CD8-positive, alpha-beta memory T cell (primary cell): ENCODE data around the gene RARA. TPM values are rescaled to one million over a fixed set of nuclear protein-coding genes. Genes with fewer than 3 reads are reported as not detected.

Source experiments
- CTCF ChIA-PET: fragments of 350-600 bp; sonication (Branson Sonifier 250); formaldehyde crosslinking; loops from one replicate; lab custom pipeline; 2021; ENCODE audit warnings: antibody characterized with exemption; lab: Charles Lee
- POLR2A ChIA-PET: fragments of 350-600 bp; sonication (Branson Sonifier 250); formaldehyde crosslinking; loops from one replicate; lab custom pipeline; 2021; ENCODE audit warnings: antibody characterized with exemption; lab: Charles Lee
- DNase-seq, 5 donors: peaks; one replicate each; pipeline versions ENCODE4 v3.0.0 to v3.0.0-alpha.2; 2020 to 2022; ENCODE audit warnings: mixed read lengths in 1 of 5
- H3K27ac ChIP-seq: one replicate; pipeline ENCODE4 v1.7.0; 2013; ENCODE audit warnings: low read depth, mild to moderate bottlenecking, low read length, moderate library complexity
- H3K27me3 ChIP-seq: 2 replicates; pipeline ENCODE4 v1.7.0; 2013; ENCODE audit warnings: low read length, mild to moderate bottlenecking; ENCODE audit not compliant: insufficient read depth, poor library complexity, severe bottlenecking
- H3K36me3 ChIP-seq: 2 replicates; pipeline ENCODE4 v1.7.0; 2013; ENCODE audit warnings: mild to moderate bottlenecking, low read length, moderate library complexity; ENCODE audit not compliant: insufficient read depth
- H3K4me1 ChIP-seq: 2 replicates; pipeline ENCODE4 v1.7.0; 2013; ENCODE audit warnings: mild to moderate bottlenecking, low read length, moderate library complexity; ENCODE audit not compliant: insufficient read depth
- H3K4me3 ChIP-seq: 2 replicates; pipeline ENCODE4 v1.7.0; 2013; ENCODE audit warnings: mild to moderate bottlenecking, low read length
- H3K9me3 ChIP-seq: 2 replicates; pipeline ENCODE4 v1.7.0; 2013; ENCODE audit warnings: mild to moderate bottlenecking, low read length
- H3K27ac Mint-ChIP-seq, 8 donors: one replicate each; pipeline ENCODE4 v1.8.0; 2020 to 2021; ENCODE audit warnings: mixed read lengths in 8 of 8, mild to moderate bottlenecking in 6 of 8, inconsistent platforms in 3 of 8, moderate library complexity in 3 of 8
- H3K27me3 Mint-ChIP-seq, 2 donors: one replicate each; pipeline ENCODE4 v1.8.0; 2020 to 2021; ENCODE audit warnings: mixed read lengths in 2 of 2, mild to moderate bottlenecking in 1 of 2, moderate library complexity in 1 of 2
- H3K36me3 Mint-ChIP-seq, 3 donors: one replicate each; pipeline ENCODE4 v1.8.0; 2020 to 2021; ENCODE audit warnings: mixed read lengths in 3 of 3, inconsistent platforms in 1 of 3, mild to moderate bottlenecking in 1 of 3
- H3K4me1 Mint-ChIP-seq, 3 donors: one replicate each; pipeline ENCODE4 v1.8.0; 2020 to 2021; ENCODE audit warnings: mixed read lengths in 3 of 3, inconsistent platforms in 1 of 3, mild to moderate bottlenecking in 1 of 3
- H3K4me3 Mint-ChIP-seq, 7 donors: one replicate each; pipeline ENCODE4 v1.8.0; 2020 to 2021; ENCODE audit warnings: mixed read lengths in 7 of 7, mild to moderate bottlenecking in 6 of 7, moderate library complexity in 4 of 7, inconsistent platforms in 2 of 7
- H3K9me3 Mint-ChIP-seq, 5 donors: one replicate each; pipeline ENCODE4 v1.8.0; 2020 to 2022; ENCODE audit warnings: mixed read lengths in 5 of 5, mild to moderate bottlenecking in 3 of 5, moderate library complexity in 2 of 5, inconsistent platforms in 1 of 5
- polyA plus RNA-seq: library from polyadenylated mRNA; unstranded; fragments of 300-500 nt; fragmentation: Illumina TruSeq; gene quantifications from one replicate; pipeline ENCODE4 v1.2.3, GENCODE V29; 2021
- total RNA-seq, 2 experiments: library from RNA; stranded (reverse); gene quantifications; one replicate each; pipeline ENCODE4 v1.2.3, GENCODE V29; 2021

RARA gene
- total and polyA plus RNA-seq, 3 experiments from 2014 or later: 14.0 to 37.8 (median 37.4) TPM

DNA sequence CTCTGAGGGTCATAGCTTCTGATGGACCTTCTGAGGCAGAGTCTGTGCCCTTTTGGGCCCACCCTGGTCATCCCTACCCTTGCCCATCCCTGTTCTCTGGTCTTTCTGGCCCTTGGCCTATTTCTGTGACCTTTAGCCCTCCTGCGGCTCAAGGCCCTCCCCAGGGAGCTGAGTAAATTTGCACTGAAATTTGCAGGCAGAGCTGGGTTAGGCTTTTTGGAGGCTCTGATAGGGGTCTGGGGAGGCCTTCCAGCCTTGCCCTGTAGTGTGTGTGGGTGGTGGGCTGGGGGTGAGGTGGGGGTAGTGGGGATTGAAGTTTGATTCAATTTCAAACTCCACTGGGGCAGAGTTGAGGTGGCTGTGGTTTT, 17.8 kb downstream of the RARA start:
- H3K4me3 Mint-ChIP-seq: peak overlapping the region; percentile 66 to 94 (median 85)
- DNase-seq: no peak
- H3K9me3 ChIP-seq: no peaks in the 10 kb centered on the region
- peaks cover 84 to 95% (median 91%) of the 10 kb centered on the region in 3 donors for H3K4me1 Mint-ChIP-seq
- H3K27me3 ChIP-seq: no peaks in the 10 kb centered on the region
- peaks cover 0 to 31% (median 5%) of the 10 kb centered on the region in 3 donors for H3K36me3 Mint-ChIP-seq
- peaks cover 93% of the 10 kb centered on the region for H3K4me1 ChIP-seq
- peaks cover 0 to 8% of the 10 kb centered on the region in 2 donors for H3K27me3 Mint-ChIP-seq
- H3K27ac ChIP-seq: peak overlapping the region; percentile 93
- H3K4me3 ChIP-seq: peak overlapping the region; percentile 67
- H3K27ac Mint-ChIP-seq: peak overlapping the region; percentile 98 to 100 (median 100)
- H3K36me3 ChIP-seq: peaks cover 13% of the 10 kb centered on the region
- ChIA-PET CTCF (interaction anchor here (1.0 to 7.3 kb wide), 6 partner anchors 8 to 31 kb away, joined by 3 to 46 read pairs (median 22); no protein-coding TSS in a partner anchor), POLR2A (interaction anchor here (2.4 kb wide), 1 partner anchor 10 kb away, joined by 6 read pairs; no protein-coding TSS in a partner anchor)
- H3K9me3 Mint-ChIP-seq: peaks cover 0 to 8% (median 2%) of the 10 kb centered on the region in 5 donors

DNA sequence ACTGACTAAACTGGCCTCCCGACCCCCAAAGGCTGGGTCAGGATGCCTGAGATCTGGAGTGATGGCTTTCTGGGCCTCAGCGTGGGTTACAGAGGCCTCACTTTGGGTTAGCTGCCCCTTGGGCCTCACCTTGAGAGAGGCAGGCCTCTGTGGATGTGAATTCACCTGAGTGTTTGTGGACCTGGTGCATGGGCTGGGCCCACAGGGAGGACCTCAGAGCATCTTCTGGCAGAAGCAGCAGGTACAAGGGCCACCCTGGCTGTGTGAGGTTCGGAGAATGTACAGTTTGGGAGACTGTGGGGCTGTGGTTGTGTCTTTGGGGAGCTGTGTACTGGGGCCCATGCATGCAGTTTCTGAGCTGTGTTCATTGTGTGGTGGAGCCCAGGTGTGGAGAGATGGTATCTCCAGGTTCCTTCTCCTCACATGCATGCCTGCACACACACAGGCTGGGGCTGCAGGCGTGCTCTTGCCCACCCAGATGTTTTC, 18.3 kb downstream of the RARA start:
- H3K36me3 ChIP-seq: peaks cover 13% of the 10 kb centered on the region
- no peaks in the 10 kb centered on the region for H3K9me3 ChIP-seq
- H3K4me1 ChIP-seq: peaks cover 93% of the 10 kb centered on the region
- Mint-ChIP-seq H3K4me1 (peaks cover 79 to 92% (median 88%) of the 10 kb centered on the region in 3 donors), H3K27ac (peak overlapping the region; percentile 98 to 100 (median 100)), H3K4me3 (peak overlapping the region; percentile 75 to 90 (median 85)), H3K36me3 (peaks cover 0 to 29% (median 5%) of the 10 kb centered on the region in 3 donors), H3K9me3 (peaks cover 0 to 8% (median 2%) of the 10 kb centered on the region in 5 donors), H3K27me3 (peaks cover 0 to 8% of the 10 kb centered on the region in 2 donors)
- ChIA-PET POLR2A (interaction anchor here (1.3 to 2.4 kb wide), 2 partner anchors 8 to 9 kb away, joined by 4 to 6 read pairs; no protein-coding TSS in a partner anchor), CTCF (interaction anchor here (1.3 to 7.3 kb wide), 4 partner anchors 9 to 27 kb away, joined by 5 to 46 read pairs (median 37); no protein-coding TSS in a partner anchor)
- peak overlapping the region; percentile 93 for H3K27ac ChIP-seq
- no peak for DNase-seq
- peak overlapping the region; percentile 67 for H3K4me3 ChIP-seq
- no peaks in the 10 kb centered on the region for H3K27me3 ChIP-seq

DNA sequence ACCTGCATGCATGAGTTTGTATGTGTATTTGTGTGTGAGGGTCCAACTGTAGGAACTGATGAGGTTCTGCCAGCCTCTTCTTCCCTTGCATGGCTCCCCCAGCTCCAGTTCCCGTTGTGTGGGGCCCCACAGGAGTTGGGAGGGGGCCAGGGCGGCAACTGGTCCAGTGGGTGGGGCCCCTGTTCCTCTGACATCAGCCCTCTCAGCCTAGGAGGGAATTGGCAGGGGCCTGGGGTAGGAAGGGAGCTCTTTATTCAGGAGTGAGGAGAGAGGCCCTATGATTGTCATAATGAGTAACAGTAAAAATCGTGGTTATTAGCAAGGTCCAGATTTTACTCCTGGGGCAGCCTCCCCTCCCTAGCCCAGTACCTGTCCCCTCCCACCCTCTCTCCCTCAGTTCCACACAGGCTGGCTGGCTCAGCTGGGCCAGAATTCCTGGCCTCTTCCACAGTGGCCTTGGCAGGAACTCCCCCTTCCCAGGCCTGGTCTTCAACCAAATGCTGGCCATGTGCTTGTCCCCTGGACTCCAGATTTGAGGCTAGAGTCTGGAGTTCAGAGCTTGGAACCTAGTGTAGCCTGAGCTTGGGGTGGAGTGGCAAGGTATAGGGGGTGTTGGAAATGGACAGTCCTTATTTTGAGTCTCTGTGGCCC, 18.9 kb downstream of the RARA start:
- H3K4me3 Mint-ChIP-seq: peak overlapping the region; percentile 44 to 90 (median 85)
- H3K9me3 ChIP-seq: no peaks in the 10 kb centered on the region
- H3K27me3 Mint-ChIP-seq: peaks cover 0 to 6% of the 10 kb centered on the region in 2 donors
- H3K27ac Mint-ChIP-seq: peak overlapping the region; percentile 98 to 100 (median 100)
- no peak overlapping the region for H3K27ac ChIP-seq
- no peaks in the 10 kb centered on the region for H3K27me3 ChIP-seq
- CTCF ChIA-PET: interaction anchor here (1.3 to 7.3 kb wide), 5 partner anchors 9 to 28 kb away, joined by 3 to 46 read pairs (median 33); no protein-coding TSS in a partner anchor
- peaks cover 94% of the 10 kb centered on the region for H3K4me1 ChIP-seq
- peaks cover 78 to 92% (median 87%) of the 10 kb centered on the region in 3 donors for H3K4me1 Mint-ChIP-seq
- POLR2A ChIA-PET: interaction anchor here (1.3 kb wide), 1 partner anchor 9 kb away, joined by 4 read pairs; no protein-coding TSS in a partner anchor
- DNase-seq: no peak
- peaks cover 3 to 31% (median 9%) of the 10 kb centered on the region in 3 donors for H3K36me3 Mint-ChIP-seq
- H3K36me3 ChIP-seq: peaks cover 13% of the 10 kb centered on the region
- H3K9me3 Mint-ChIP-seq: peaks cover 0 to 2% (median 1%) of the 10 kb centered on the region in 5 donors
- H3K4me3 ChIP-seq: no peak overlapping the region

DNA sequence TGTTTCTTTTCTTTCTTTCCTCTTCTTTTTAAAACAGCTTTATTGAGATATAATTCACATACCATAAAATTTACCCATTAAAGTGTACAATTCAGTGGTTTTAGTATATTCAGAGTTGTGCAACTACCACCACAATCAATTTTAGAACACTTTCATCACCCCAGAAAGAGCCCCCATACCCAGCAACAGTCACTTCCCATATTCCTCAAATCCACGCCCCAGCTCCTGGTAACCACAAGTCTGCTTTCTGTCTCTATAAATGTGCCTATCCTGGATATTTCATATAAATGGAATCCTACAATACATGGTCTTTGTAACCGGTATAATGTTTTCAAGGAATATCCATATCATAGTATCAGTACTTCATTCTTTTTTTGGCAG, 19.4 kb downstream of the RARA start:
- peaks cover 13% of the 10 kb centered on the region for H3K36me3 ChIP-seq
- no peaks in the 10 kb centered on the region for H3K9me3 ChIP-seq
- Mint-ChIP-seq H3K9me3 (no peaks in the 10 kb centered on the region), H3K4me1 (peaks cover 74 to 92% (median 87%) of the 10 kb centered on the region in 3 donors), H3K27me3 (peaks cover 0 to 1% of the 10 kb centered on the region in 2 donors), H3K27ac (peak overlapping the region; percentile 74 to 100 (median 96)), H3K4me3 (peak overlapping the region; percentile 17 to 61 (median 53)), H3K36me3 (peaks cover 3 to 34% (median 9%) of the 10 kb centered on the region in 3 donors)
- ChIA-PET POLR2A (interaction anchor here (1.3 kb wide), 1 partner anchor 10 kb away, joined by 4 read pairs; no protein-coding TSS in a partner anchor), CTCF (interaction anchor here (1.2 to 7.3 kb wide), 5 partner anchors 10 to 26 kb away, joined by 3 to 46 read pairs (median 33); no protein-coding TSS in a partner anchor)
- peaks cover 92% of the 10 kb centered on the region for H3K4me1 ChIP-seq
- no peak overlapping the region for H3K4me3 ChIP-seq
- H3K27ac ChIP-seq: no peak overlapping the region
- DNase-seq: no peak
- no peaks in the 10 kb centered on the region for H3K27me3 ChIP-seq

DNA sequence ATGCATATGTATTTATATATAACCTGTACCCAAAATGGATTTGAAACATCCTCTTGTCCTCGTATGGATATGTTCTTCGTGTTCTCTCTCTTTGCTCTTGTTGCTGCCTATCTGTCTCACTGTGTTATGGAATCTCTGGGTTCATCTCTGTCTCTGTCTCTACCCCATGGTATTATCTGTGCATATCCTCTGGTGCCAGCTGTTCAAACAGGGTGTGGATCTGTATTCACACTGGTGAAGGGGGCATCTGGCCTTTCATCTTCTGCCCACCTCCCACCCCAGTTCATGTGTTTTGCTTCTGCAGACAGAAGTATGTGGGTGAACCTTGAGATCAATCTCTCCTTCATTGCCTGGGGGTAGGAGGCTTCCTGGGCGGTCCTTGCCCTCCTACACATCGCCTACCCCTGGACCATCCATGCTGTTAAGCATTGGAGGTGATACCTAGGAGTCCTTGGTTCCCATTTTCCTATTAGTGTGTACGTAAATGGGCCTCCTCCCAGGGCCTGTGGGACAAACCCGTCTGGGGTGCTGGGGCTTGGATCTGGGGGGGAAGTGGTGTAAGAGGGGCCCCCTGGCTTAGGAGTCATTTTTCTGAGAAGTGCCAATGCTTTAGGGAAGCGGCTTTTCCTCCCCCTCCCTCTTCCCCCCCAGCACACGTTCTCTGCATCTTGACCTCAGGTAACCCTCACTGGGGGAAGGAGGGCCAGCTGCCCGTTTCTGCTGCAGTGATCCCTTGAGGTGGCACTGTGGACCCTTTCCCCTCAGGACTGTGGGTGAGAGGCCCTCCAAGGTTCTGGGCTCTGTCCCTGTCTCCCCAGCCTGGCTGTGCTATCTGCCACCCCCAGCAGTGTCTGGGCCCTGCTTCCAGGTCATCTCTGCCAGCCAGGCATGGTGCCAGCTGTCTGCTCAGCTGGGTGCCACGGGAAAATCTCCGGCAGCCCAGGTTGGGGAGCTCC, 21.1 kb downstream of the RARA start:
- H3K9me3 ChIP-seq: no peaks in the 10 kb centered on the region
- Mint-ChIP-seq H3K9me3 (no peaks in the 10 kb centered on the region), H3K27ac (peak overlapping the region; percentile 52 to 98 (median 83)), H3K4me3 (peak overlapping the region; percentile 22 to 89 (median 58)), H3K4me1 (peaks cover 80 to 94% (median 89%) of the 10 kb centered on the region in 3 donors), H3K27me3 (peaks cover 0 to 3% of the 10 kb centered on the region in 2 donors), H3K36me3 (peaks cover 3 to 36% (median 9%) of the 10 kb centered on the region in 3 donors)
- peak in 1 of 5 donors; percentile 44 for DNase-seq
- peak overlapping the region; percentile 32 for H3K27ac ChIP-seq
- peaks cover 94% of the 10 kb centered on the region for H3K4me1 ChIP-seq
- H3K27me3 ChIP-seq: no peaks in the 10 kb centered on the region
- H3K4me3 ChIP-seq: peak overlapping the region; percentile 31
- H3K36me3 ChIP-seq: peaks cover 13% of the 10 kb centered on the region
- ChIA-PET CTCF (interaction anchor here (0.6 to 7.3 kb wide), 9 partner anchors 8 to 28 kb away, joined by 3 to 41 read pairs (median 4); no protein-coding TSS in a partner anchor), POLR2A (interaction anchor here (0.6 kb wide), 1 partner anchor 32 kb away, joined by 3 read pairs; no protein-coding TSS in a partner anchor)

DNA sequence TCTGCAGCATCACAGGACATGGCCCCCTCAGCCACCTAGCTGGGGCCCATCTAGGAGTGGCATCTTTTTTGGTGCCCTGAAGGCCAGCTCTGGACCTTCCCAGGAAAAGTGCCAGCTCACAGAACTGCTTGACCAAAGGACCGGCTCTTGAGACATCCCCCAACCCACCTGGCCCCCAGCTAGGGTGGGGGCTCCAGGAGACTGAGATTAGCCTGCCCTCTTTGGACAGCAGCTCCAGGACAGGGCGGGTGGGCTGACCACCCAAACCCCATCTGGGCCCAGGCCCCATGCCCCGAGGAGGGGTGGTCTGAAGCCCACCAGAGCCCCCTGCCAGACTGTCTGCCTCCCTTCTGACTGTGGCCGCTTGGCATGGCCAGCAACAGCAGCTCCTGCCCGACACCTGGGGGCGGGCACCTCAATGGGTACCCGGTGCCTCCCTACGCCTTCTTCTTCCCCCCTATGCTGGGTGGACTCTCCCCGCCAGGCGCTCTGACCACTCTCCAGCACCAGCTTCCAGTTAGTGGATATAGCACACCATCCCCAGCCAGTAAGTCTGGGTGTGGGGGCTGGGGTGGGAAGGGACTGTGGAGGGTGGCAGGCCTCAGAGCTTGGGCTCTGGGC, 22.0 kb downstream of the RARA start:
- H3K27me3 ChIP-seq: no peaks in the 10 kb centered on the region
- DNase-seq: no peak
- peaks cover 13% of the 10 kb centered on the region for H3K36me3 ChIP-seq
- Mint-ChIP-seq H3K36me3 (peaks cover 3 to 36% (median 9%) of the 10 kb centered on the region in 3 donors), H3K27me3 (peaks cover 0 to 3% of the 10 kb centered on the region in 2 donors), H3K27ac (peak overlapping the region; percentile 17 to 98 (median 80)), H3K9me3 (no peaks in the 10 kb centered on the region), H3K4me3 (peak overlapping the region in 5 of 7 donors; percentile 26 to 58 (median 42)), H3K4me1 (peaks cover 73 to 91% (median 83%) of the 10 kb centered on the region in 3 donors)
- ChIA-PET CTCF (interaction anchor here (0.6 to 6.8 kb wide), 7 partner anchors 8 to 27 kb away, joined by 3 to 33 read pairs (median 4); no protein-coding TSS in a partner anchor), POLR2A (no interaction called here)
- H3K9me3 ChIP-seq: no peaks in the 10 kb centered on the region
- peak overlapping the region; percentile 32 for H3K27ac ChIP-seq
- no peak overlapping the region for H3K4me3 ChIP-seq
- H3K4me1 ChIP-seq: peaks cover 87% of the 10 kb centered on the region
